Right atrium auricular region (tissue), 2 donors: Measurements from ENCODE around the gene ATP6V1F. TPM values are rescaled to one million over a fixed set of nuclear protein-coding genes. Genes with fewer than 3 reads are reported as not detected.

Source experiments
- DNase-seq: peaks from one replicate; pipeline ENCODE4 v3.0.0-alpha.2; 2019; ENCODE audit warnings: low spot score
- H3K27ac ChIP-seq, 2 donors: fragments of 200-600 bp; sonication (generic); 1 replicate in 1 of 2; 2 replicates in 1 of 2; pipeline ENCODE4 v1.5.1; 2016 to 2019
- H3K27me3 ChIP-seq, 2 donors: fragments of 200-600 bp; sonication (generic); one replicate each; pipeline versions ENCODE4 v1.5.1 to v1.6.0; 2017 to 2019
- H3K36me3 ChIP-seq: fragments of 200-600 bp; sonication (generic); one replicate; pipeline ENCODE4 v1.5.1; 2016
- H3K4me1 ChIP-seq, 2 donors: fragments of 200-600 bp; sonication (generic); one replicate each; pipeline versions ENCODE4 v1.5.1 to v1.6.0; 2017 to 2019
- H3K4me3 ChIP-seq, 2 donors: fragments of 200-600 bp; sonication (generic); 1 replicate in 1 of 2; 2 replicates in 1 of 2; pipeline ENCODE4 v1.5.1; 2017 to 2019; ENCODE audit warnings: mild to moderate bottlenecking in 1 of 2, moderate library complexity in 1 of 2
- H3K9me3 ChIP-seq, 2 donors: fragments of 200-600 bp; sonication (generic); one replicate each; pipeline ENCODE4 v1.5.1; 2019
- total RNA-seq, 2 donors: library from RNA; depleted of rRNA; stranded (reverse); fragments of >200 nt; gene quantifications; one replicate each; pipeline ENCODE4 v1.1.0, GENCODE V29; 2016
- TF ChIP-seq, protein P1 (sequence below), 2 donors: fragments of 200-600 bp; sonication (generic); IDR thresholded peaks; one replicate each; pipeline ENCODE4 v1.5.1; 2019; ENCODE audit warnings: antibody characterized with exemption in 2 of 2

ATP6V1F gene
- total RNA-seq, 2 donors from 2014 or later = 121 TPM

DNA sequence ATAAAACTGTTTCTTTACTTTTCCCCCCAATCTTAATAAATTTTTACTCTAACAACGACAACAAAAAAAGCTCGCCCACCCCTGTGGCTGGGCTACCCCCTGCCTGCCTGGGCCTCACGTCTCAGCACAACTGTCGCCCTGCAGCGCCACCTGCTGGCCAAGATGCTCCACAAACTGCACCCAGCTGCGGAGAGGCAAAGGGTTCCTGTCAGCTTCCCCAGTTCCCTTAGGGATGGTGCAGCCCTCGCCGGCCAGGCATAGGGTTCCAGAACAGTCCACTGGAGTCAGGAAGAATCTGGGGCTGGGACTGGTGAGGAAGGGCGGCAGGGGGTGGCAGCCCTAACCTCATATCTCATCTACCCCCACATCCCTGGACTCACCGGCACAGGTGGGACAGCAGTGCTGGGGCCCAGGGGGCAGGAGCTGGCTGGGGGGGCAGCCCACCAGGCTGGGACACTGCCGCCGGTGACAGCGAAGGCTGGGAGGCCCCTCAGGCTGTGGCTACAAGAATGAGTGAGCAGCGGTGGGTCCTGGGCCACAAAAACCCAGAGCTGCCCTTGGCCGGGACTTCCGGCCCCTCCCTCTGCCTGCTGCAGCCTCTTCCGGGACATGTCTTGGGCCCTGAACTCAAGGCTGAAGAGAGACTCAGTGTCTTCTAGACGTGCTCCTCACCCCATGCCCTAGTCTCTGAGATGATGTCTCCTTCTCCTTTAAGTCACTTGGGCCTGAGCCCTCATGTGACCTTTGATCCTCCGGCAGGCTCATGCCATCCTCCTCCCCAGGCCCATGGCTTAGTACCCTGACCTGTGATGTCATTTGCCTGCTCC is 21.2 kb downstream of the ATP6V1F start:
- peaks cover 0 to 10% of the 10 kb centered on the region in 2 donors for H3K4me1 ChIP-seq
- no peak overlapping the region for H3K27ac ChIP-seq
- H3K4me3 ChIP-seq = no peak overlapping the region
- TF ChIP-seq, protein P1, sequence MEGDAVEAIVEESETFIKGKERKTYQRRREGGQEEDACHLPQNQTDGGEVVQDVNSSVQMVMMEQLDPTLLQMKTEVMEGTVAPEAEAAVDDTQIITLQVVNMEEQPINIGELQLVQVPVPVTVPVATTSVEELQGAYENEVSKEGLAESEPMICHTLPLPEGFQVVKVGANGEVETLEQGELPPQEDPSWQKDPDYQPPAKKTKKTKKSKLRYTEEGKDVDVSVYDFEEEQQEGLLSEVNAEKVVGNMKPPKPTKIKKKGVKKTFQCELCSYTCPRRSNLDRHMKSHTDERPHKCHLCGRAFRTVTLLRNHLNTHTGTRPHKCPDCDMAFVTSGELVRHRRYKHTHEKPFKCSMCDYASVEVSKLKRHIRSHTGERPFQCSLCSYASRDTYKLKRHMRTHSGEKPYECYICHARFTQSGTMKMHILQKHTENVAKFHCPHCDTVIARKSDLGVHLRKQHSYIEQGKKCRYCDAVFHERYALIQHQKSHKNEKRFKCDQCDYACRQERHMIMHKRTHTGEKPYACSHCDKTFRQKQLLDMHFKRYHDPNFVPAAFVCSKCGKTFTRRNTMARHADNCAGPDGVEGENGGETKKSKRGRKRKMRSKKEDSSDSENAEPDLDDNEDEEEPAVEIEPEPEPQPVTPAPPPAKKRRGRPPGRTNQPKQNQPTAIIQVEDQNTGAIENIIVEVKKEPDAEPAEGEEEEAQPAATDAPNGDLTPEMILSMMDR (IDR thresholded peaks at IDR 0.05) = peak; percentile 92 to 94
- no peaks in the 10 kb centered on the region for H3K27me3 ChIP-seq
- peak; percentile 85 for DNase-seq
- no peaks in the 10 kb centered on the region for H3K36me3 ChIP-seq
- H3K9me3 ChIP-seq = no peaks in the 10 kb centered on the region

DNA sequence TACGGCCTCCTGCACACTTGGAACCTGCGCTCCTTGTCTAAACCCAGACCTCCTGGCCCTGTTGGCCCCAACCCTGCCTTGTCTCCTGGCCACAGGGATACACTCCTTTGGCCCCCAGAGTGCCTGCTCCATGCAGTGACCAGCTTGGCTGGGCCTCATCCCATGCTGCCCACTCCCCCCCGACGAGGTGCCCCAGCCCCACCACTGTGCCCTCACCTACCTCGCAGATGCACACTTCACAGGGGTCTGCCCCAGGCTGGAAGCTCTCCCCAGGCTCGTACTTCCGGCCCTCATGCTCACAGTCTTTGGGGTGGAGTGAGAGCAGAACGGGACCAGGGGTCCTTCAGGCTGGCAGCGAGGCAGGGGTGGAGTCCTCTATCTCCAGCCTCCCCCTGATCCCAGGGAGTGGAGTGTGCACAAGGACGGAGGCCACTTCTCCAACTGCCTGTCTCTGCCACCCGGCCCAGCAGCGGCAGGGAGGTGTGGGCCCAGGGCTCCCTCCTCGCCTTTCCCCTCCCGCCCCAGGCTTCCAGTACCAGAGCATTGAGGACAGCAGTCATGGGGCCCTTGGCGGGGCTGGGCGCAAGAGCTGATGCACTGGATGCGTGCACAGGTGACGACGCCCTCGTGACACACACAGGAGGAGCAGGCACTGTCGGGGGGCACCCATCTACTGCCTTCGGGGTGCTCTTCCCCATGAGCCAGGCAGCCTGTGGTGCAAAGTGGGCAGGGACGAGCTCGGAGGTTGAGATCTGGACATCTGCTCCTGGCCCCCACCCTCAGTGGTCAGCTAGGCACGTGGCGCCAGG is 22.1 kb downstream of the ATP6V1F start:
- TF ChIP-seq, protein P1 (IDR thresholded peaks at IDR 0.05) = no peak
- Histone ChIP-seq H3K9me3 (no peaks in the 10 kb centered on the region), H3K4me3 (no peak overlapping the region), H3K4me1 (peaks cover 0 to 9% of the 10 kb centered on the region in 2 donors), H3K27me3 (no peaks in the 10 kb centered on the region), H3K27ac (no peak overlapping the region), H3K36me3 (no peaks in the 10 kb centered on the region)
- DNase-seq = no peak

GRCh38 chr7:128885370-128886187 is 22.9 kb downstream of the ATP6V1F start:
- no peak for DNase-seq
- peaks cover 0 to 3% of the 10 kb centered on the region in 2 donors for H3K4me1 ChIP-seq
- TF ChIP-seq, protein P1 (IDR thresholded peaks at IDR 0.05) = no peak
- H3K27me3 ChIP-seq = peaks cover 0 to under 1% of the 10 kb centered on the region in 2 donors
- no peak overlapping the region for H3K4me3 ChIP-seq
- H3K36me3 ChIP-seq = no peaks in the 10 kb centered on the region
- no peak overlapping the region for H3K27ac ChIP-seq
- no peaks in the 10 kb centered on the region for H3K9me3 ChIP-seq

DNA sequence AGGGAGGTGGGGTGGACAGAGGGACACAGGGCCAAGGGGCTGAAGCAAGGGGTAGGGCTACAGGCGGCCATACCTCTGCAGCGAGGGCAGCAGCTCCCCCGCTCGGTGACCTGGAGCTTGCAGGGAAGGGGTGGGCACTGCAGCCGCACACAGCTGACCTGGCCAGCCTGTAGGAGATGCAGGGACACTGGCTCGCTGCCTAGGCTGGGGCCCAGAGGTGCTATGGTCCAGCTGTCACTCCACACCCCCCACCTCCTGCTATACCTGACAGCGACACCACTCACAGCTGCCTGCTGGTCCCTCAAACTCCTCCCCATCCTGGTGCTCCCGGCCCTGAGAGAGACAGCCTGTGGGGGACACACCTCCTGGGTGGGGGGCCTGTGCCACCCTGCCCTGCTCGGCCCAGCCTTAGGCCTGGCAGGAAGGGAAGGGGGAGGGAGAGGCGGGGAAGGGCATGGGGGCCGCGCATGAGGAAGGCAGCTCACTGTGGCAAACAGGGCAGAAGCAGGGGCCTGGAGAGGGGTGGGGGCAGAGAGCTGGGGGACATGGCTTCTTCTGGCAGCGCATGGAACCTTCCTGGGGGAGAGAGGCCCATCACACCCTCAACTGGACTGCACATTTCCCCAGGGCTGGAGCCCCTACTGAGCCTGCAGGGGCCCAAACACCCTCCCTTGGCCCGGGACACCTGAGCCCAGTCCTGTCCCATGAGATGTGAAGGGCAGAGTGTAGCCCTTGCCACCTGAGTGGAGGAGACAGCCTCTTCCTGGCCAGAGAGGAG is 23.9 kb downstream of the ATP6V1F start:
- TF ChIP-seq, protein P1 (IDR thresholded peaks at IDR 0.05) = no peak
- H3K4me1 ChIP-seq = peaks cover 0 to 8% of the 10 kb centered on the region in 2 donors
- H3K27me3 ChIP-seq = peaks cover 6 to 9% of the 10 kb centered on the region in 2 donors
- no peak overlapping the region for H3K27ac ChIP-seq
- no peak overlapping the region for H3K4me3 ChIP-seq
- no peaks in the 10 kb centered on the region for H3K36me3 ChIP-seq
- no peak for DNase-seq
- H3K9me3 ChIP-seq = no peaks in the 10 kb centered on the region
